WI38 (cell line): ENCODE measurements around the gene NFATC2.
"Not testable (repeated sequence)": the region's sequence is repeated elsewhere in the genome, so short reads cannot be mapped to it uniquely, and the experiment has no call there.

Experiments used
- H3K4me3 ChIP-seq: 2 replicates; pipeline ENCODE4 v1.5.1; 2011; ENCODE audit warnings: low read depth, mild to moderate bottlenecking, control low read depth, low read length
- TF ChIP-seq, protein P1 (sequence below): IDR thresholded peaks from 2 replicates; pipeline ENCODE4 v1.5.1; 2012; ENCODE audit warnings: low read depth, mild to moderate bottlenecking, control low read depth, low read length

The NFATC2 gene

DNA sequence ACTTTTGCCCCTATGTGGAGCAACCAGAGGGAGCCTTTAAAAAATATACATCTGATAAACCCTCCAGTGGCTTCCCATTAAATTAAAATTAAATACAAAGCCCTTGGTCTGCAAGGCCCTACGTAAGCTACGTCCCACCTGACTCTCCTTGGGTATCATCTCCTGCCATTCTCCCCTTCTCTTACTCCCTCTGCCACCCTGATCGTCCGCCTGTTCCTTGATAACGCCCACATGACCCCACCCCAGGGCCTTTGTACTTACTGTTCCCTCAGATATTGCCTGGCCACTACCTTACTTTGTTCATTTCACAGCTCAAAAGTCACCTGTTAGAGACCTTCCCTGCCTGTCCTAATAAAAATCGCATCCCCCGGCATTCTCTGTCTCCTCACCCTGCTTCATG, 5.4 kb upstream of the NFATC2 start:
- no peak overlapping the region for H3K4me3 ChIP-seq
- TF ChIP-seq, protein P1, sequence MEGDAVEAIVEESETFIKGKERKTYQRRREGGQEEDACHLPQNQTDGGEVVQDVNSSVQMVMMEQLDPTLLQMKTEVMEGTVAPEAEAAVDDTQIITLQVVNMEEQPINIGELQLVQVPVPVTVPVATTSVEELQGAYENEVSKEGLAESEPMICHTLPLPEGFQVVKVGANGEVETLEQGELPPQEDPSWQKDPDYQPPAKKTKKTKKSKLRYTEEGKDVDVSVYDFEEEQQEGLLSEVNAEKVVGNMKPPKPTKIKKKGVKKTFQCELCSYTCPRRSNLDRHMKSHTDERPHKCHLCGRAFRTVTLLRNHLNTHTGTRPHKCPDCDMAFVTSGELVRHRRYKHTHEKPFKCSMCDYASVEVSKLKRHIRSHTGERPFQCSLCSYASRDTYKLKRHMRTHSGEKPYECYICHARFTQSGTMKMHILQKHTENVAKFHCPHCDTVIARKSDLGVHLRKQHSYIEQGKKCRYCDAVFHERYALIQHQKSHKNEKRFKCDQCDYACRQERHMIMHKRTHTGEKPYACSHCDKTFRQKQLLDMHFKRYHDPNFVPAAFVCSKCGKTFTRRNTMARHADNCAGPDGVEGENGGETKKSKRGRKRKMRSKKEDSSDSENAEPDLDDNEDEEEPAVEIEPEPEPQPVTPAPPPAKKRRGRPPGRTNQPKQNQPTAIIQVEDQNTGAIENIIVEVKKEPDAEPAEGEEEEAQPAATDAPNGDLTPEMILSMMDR, result no peak

DNA sequence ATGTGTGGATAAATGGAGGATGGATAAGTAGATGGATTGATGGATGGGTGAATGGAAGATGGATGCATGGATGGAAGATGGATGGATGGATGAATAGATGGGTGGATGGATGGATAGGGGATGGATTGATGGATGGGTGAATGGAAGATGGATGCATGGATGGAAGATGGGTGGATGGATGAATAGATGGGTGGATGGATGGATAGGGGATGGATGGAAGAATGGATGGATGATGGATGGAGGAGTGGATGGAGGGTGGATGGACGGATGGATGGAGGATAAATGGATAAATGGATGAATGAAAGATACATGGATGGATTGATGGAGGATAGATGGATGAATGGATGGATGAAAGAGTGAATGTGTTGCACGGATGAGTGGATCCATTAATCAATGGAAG, 3.0 kb upstream of the NFATC2 start:
- TF ChIP-seq, protein P1, result no peak
- no peak overlapping the region for H3K4me3 ChIP-seq

DNA sequence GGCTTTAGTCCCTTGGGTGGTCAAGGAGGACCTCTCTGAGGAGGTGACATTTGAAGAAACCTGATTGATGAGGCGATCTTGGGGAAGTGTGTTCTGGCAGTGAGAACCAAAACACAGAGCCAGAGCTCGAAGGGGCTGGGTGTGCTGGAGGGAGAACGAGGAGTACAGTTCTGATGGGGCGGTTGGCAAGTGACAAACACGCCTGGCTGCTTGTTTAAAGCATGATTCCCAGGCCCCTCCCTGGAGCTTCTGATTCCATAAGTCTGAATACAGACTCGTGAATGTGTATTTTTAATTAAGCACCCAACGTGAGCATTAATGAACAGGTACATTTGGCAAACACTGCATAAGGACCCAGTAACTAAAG, 886 bp upstream of the NFATC2 start:
- H3K4me3 ChIP-seq, result no peak overlapping the region
- TF ChIP-seq, protein P1, result no peak

DNA sequence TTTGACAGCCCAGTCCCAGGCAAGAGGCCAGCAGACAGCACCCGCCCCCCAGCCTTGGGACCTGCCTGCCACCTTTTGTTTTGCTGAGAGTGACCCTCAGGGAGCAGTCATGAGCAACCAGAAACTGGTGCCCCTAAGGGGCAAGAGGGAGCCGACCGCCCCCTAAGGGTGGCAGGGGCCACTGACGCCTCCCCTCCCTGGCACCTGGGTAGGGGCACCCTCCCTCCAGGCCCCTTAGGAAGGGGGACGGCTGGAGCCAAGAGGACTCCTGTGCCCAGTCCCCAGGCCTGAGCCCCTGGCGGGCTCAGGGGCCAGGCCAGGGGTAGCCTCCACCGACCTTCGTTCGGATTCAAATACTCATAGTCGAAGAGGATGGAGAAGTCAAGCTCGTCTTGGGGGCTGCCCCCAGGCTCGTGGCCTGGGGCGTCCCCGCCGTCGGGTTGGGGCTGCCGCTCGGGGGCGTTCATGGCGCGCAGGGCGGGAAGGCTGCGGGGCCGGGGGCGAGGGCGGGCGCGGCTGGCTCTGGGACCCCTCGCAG, 417 bp downstream of the NFATC2 start:
- TF ChIP-seq, protein P1, result no peak
- no peak overlapping the region for H3K4me3 ChIP-seq

DNA sequence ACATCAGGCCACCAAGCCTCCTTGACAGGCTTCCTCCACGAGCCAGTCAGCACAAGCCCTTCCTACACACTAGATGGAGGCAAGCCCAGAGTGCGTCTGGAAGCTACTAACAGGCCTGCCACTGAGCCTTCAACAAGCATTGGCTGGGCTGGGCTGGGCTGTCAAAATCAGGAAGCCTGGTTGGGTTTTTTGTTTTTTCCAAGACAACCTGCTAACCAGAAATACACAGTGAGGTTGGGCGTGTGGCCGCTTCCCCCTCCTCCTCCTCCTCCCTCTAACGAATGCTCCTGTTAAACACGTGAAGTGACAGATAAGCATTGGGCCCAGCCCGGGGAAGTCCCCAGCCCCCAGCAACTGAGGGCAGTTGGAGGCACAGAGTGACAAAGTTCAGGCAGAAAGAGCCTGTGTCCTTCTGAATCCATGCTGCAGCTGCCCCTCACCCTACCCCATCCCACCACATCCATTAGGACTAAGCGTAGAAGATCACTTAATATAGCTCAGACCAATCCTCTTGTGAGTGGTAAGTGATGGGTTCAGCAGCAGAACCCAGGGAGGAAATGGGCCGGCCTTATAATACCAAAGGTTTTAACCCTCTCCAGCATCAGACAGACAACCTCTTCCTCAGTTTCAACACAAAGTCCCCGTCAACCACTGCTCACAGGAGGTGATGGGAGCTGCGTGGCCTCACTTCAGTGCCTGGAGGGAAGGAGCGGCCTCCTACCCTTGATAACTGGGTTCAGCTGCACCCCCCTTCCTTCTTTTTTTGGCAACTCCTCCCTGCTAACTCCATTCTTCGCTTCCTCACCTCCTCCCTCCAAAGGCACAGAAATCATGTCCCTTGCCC, 1.1 kb downstream of the NFATC2 start:
- no peak overlapping the region for H3K4me3 ChIP-seq
- TF ChIP-seq, protein P1, result no peak

DNA sequence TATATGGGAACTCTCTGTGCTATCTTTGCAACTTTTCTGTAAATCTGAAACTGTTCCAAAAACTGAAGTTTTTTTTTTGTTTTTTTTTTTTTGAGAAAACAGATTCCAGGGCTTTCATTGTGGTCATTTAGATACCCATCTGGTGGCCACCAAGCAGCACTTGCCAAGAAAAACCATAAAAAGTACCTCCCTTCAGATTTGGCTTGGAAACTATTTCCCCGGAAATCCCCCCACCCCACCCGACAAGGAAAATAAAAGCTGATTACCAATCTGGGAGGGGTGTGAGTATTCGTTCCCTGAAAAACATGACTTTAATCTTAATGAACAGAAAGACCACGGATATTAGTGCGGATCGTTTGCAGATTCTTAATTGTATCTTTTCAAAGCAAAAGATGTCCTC, 1.9 kb downstream of the NFATC2 start:
- TF ChIP-seq, protein P1, result no peak
- no peak overlapping the region for H3K4me3 ChIP-seq

DNA sequence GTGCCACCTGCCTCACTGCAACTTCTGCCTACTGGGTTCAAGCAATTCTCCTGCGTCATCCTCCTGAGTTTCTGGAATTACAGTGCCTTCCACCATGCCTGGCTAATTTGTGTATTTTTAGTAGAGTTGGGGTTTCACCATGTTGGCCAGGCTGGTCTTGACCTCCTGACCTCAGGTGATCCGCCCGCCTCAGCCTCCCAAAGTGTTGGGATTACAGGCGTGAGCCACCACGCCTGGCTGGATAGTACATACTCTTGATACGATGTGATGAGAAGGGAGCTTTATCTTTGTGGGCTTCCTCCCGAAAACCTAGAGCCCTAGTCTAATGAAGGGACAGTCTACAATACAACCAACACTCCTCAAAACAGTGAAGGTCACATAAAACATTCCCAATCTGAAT, 2.4 kb downstream of the NFATC2 start:
- not testable (repeated sequence) for H3K4me3 ChIP-seq
